Measurements from ENCODE around the gene SULT1E1.

- TF ChIP-seq EZH2 (IDR thresholded peaks at IDR 0.05; ENCODE audit: borderline replicate concordance, insufficient read depth, low read depth, low read length, poor library complexity, severe bottlenecking), result no peak
- no peak for TF ChIP-seq CTCF (IDR thresholded peaks at IDR 0.05)
These were observed 34.2 kb upstream of the SULT1E1 start for GRCh38 chr4:69894186-69894585.

All from B cell (primary cell).